ENCODE measurements around the gene MYCL.
"Not testable (repeated sequence)": the region's sequence is repeated elsewhere in the genome, so short reads cannot be mapped to it uniquely, and the experiment has no call there.

MYCL gene

GRCh38 chr1:39917825-39918224 is 16.1 kb upstream of the MYCL start:
- no peak for DNase-seq

GRCh38 chr1:39915499-39916129 is 13.9 kb upstream of the MYCL start:
- no peak for DNase-seq

- DNase-seq: not testable (repeated sequence)
These were observed 11.4 kb upstream of the MYCL start for GRCh38 chr1:39913136-39913535.

GRCh38 chr1:39910263-39910662 is 8.5 kb upstream of the MYCL start:
- no peak for DNase-seq

DNA sequence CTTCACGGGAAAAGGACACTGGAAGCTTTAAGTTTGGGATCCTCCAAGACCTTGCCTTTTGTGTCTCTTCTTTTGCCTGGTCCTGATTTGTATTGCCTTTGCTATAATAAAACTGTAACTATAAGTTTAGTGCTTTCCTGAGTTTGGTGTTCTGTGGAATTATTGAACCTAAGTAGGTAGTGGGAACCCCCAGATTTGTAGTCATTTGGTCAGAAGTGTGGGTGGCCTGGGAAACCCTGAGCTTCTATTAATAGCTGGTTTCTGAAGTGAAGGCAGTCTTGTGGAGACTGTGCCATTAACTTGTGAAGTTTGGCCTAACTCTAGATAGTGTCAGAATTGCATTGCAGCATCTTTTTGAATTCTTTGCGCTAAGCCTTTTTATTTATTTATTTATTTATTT is 6.8 kb upstream of the MYCL start:
- DNase-seq: no peak

DNA sequence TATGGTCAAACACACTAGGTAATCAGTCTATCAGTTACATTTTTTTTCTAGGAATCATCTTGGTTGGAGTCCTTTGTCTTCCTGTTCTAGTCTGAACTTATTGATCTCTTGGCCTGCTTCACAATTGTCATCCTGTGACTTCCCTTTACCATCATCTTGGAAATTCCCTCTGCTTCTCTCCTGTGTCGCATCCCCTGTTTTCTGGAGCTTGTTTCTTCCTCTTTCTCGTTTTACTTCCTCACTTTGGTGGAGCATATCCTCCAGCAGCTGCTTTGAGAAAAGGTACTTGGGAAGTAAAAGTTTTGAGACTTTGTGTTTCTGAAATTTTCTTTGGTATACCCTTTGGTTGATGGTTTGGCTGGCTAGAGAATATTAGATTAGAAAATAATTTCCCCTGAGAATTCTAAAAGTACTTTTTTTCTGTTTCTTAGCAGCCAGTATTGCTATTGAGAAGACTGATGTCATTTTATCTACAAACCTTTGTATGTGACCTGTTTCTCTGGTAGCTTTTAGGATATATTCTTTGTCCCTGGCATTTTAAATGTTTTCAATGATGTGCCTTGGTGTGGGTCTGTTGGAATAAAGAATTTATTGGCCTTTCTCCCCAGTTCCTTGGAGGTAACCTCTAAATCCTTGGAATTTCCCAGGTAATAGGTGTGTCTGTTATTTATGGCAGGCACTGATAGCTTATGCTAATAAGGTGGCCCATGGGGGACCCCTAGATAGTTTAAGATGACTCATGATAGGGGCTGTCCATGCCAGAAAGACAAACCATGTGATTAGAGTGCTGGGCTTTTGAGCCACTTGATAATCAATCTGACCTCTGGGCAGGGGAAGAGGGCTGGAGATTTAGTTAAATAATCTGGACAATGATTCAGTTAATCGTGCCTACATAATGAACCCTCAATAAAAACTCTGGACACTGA is 6.1 kb upstream of the MYCL start:
- no peak for DNase-seq

DNA sequence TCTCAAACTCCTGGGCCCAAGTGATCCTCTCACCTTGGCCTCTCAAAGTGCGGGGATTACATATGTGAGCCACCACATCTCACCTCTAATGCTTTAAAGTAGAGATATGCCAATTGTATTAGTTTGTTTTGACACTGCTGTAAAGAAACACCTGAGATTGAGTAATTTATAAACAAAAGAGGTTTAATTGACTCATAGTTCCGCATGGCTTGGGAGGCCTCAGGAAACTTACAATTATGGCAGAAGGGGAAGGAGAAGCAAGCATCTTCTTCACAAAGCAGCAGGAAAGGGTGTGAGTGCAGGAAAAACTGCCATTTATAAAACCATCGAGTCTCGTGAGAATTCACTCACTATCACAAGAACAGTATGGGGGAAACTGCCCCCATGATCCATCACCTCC is 3.5 kb upstream of the MYCL start:
- DNase-seq: no peak

DNA sequence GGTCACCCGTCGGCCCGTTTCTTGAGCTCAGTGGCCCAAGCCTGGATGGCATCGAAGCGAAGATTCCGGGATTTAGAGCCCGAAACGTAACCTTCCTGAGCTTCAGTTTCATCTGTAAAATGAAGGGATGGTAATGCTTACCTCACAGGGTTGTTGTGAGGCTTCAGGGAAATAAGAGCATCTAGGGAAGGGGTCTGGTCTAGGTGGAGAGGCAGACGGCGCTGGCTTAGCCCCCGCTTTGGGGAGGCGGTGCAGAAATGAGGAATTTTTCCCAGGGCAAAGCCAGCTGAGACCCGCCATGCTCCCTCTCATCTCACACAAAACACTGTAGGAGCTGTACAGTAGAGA is 717 bp upstream of the MYCL start:
- DNase-seq: no peak

- DNase-seq: no peak
These were observed 328 bp downstream of the MYCL start for GRCh38 chr1:39901464-39901713.

- DNase-seq: no peak
These were observed 854 bp downstream of the MYCL start for GRCh38 chr1:39900662-39901463.

DNA sequence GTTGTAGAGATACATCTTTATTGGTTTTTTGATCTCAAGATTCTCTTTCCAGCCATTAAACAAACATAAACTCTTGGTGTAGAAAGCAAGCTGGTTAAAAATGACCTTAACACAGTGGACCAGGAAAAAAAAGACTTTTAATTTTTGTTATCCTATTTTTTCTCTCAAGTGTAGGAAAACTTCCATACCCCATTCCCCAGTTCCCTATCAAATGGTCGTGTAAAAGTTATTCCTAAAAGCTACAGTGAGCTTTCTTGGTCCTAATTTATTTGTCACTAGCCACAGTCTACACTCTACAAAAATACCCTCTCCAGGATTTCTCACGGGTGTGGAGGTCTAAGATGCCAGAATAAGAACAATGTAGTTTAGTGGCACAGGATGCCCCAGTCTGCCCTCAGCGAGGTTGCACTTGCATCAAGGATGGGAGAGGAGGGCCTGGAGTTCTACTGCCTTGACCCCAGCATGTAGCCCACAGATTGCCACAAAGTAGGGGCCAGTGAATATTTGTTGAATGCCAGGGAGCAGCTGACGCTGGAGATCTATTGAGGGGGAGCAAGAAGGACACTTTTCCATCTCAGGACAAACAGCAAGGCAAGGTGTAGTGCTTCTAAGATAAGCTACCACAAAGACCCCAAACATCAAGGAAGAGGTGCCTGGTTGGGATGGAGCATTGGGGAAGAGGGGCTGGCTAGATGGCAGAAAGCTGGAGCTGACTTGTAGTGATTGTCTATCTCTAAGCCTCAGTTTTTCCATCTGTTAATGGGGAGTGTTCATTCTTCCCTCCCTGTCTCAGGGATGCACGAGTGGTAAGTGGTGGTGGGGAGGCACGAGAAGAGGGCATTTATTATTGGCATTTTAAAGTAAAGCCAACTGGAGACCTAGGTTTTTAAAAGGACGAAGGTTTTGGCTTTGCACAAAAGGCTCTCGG is 1.8 kb downstream of the MYCL start:
- DNase-seq: no peak

DNA sequence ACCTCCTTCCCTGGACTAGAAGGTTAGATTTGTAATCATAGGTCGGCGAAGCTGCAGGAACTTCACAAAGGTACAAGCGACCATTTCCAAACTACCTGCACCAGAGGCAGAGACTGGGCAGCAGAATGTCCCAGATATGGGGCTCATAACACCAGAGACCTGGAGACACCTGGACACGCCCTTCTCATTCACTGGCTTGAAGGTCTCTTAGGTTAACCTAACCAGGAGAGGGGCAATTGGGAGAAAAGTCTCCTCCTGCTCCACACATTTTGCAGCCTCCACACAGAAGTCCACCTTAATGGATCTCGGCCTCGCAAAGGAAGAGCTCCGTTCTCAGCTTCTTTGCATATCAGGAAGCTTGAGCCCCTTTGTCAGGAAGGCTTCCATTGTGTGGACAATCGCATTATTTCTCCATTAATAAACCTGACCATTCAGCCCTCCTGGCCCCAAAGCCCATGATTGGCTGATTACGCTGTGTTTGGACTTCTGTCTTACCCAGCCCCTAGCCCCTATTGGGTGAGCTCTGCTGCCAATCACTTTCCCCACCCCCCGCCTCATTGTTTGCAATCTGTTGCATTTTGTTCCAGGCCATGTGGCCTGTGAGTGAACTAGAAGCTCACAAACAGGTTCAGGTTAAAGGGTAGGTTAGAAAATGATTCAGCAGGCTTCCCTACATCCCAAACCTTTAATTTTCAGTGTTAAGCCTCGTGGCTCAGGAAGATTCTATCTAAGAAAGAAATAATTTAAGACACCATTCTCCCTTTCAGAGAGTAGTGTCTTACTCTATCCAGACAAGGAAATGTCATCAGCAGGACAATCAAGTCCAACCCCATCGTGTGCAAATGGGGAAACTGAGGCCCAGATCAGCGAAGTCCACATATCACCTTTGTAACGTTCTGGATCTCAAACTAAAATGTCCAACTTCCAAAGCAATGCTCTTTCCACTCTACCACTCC is 2.8 kb downstream of the MYCL start:
- DNase-seq: no peak

- DNase-seq: no peak
These were observed 3.5 kb downstream of the MYCL start for GRCh38 chr1:39898191-39898590.

DNA sequence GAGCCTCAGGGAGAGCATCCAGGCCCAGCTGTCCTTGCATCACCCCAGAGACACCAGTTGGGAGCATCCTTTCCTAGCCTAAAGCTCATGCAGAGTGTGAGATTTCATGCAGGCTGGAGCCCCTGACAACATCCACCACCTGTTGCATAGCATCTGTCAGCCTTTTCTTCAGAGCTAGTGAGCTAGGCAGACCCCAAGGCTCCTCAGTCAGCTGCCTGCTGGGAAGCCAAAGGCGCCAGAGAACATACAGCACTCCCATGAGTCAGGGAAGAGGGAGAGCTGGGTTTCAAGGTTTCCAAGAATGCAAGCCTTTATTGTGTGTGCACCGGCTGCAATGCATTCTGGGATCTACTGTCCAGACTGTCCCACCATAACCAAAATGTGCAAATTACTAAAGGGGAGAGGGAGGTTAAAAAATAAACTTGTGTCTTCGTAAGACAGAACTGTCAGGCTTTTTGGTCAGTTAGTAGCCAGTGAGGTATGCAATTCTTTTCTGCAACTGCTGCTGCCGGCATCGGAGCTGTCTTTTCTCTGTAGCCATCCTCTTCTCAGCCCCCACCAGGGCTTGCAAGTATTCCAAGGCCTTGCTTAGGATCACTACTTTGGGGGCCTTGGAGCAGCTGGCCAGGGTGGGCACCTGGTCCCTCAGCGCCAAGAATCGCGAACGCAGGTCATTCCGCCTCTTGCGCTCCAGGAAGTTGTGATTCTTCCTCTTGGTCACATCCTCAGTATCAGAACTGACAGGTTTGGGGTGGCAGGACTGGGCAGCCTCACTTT is 4.6 kb downstream of the MYCL start:
- DNase-seq: no peak

GRCh38 chr1:39895731-39896480 is 5.8 kb downstream of the MYCL start:
- no peak for DNase-seq

DNA sequence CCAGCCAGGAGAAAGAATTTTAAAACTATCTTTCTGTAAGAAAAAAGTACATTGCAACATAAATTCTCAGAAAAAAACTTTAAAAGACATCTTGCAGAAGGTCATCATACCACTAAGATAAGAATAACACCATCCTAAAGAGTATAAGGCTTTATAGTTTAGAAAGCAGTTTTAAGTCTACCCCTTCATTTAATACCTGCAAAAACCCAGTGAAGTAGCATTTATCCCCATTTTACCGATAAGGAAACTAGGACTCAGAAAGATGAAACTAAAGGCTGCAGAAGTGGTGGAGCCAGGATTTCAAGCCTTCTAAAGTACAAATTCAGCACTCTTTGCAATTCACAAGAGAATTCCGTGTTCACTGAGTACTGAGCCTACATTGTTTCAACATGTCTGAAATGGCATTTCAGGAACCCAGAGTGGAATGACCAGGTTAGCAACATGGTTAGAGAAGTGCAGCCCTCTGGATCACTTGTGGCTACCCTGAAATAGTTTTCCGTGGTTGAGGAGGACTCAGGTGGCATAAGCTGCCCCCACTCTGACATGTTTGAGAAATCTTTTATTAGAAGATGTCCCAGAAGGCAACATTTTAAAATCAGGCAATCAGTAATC is 6.7 kb downstream of the MYCL start:
- DNase-seq: no peak

DNA sequence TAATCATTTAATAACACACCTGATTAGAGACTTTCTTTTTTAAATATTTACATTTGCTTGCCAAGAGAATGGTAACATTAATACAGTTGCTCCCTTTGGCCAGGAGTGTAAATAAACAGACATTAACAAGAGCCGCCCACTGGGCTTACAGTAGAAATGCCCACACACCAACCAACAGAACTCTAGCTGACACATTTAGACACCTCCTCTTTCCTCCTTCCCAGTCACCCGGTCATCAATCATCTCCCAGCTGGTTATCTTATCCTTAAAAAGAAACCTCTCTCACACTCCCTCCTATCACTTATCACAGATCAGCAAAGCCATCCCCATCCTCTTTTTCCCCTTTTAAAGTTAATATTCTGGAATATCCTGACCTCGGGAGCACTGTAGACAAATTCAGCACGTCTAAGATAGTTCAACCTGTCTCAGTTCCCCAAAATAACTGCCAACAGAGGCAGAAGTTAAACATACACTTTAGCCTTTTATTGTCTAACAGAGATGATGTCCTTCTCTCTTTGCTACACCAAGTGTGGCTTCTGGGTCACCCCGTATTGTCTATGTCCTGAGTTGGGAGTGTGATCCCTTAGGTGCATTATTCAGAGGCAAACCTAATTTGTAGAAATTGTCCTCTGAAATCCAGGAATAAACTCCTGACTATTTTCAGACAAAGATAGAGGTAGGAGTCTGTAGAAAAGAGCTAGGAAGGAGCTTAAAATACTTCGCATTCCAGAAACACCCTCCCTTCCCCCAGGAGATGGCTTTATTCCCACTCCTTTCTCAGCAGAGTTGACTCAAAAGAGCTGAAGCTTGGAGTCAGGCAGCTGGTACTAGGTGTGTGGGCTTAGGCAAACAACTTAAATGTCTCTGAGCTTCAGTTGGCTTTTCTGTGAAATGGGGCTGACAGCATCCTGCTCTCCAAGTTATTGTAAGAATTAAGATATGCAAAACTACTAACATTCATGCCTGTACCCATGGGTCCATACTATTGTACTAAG is 8.8 kb downstream of the MYCL start:
- DNase-seq: no peak

GRCh38 chr1:39890880-39891279 is 10.8 kb downstream of the MYCL start:
- DNase-seq: no peak
